VCaP (cell line): Measurements from ENCODE around the gene SP2.

Source experiments
- H3K27ac ChIP-seq: fragments of 450-650 bp; 2 replicates; pipeline ENCODE4 v1.5.1; 2017
- TF ChIP-seq, protein P1 (sequence below): fragments of 450-650 bp; conservative IDR thresholded peaks from 2 replicates; pipeline ENCODE4 v1.5.1; 2017; ENCODE audit warnings: mild to moderate bottlenecking, moderate library complexity

Gene SP2

DNA sequence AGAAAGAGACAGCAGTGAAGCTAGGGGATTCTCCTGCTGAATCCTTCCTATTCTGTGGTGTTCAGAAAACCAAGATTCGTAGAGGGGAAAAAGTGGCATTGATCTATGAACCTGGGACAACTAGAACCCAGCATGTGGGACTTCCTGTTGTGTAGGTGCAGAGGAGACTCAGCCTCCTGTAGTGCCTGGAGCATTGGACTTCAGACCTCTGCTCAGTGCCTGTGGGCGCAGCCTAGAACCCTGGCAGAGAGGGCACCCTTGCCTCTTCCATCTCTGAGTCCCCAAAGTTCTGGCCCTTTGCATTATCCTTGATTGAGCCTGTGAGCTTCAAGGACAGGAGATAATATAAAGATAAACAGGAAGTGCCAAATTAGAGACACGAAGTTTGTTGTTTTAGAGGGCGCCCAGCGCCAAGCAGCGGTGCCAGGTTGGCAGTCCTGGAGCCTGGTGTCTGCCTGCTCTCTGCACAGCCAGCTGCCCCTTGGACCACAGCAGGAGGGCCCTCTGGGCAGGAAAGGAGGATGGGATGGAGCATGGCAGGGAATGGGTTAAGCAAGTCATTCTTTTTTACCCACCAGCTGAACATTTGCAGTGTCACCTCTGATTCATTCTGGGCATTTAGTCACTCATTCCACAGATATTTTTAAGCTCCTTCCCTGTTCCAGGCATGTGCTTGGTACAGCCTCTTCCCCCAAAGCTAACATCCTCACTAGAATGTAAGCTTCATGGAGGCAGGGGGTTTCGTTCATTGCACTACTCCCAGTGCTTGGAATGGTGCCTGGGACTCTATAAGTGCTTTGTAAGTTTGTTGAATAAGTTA is 33.2 kb upstream of the SP2 start:
- H3K27ac ChIP-seq = no peak overlapping the region; the same call in 1 of the 2 replicates
- TF ChIP-seq, protein P1, sequence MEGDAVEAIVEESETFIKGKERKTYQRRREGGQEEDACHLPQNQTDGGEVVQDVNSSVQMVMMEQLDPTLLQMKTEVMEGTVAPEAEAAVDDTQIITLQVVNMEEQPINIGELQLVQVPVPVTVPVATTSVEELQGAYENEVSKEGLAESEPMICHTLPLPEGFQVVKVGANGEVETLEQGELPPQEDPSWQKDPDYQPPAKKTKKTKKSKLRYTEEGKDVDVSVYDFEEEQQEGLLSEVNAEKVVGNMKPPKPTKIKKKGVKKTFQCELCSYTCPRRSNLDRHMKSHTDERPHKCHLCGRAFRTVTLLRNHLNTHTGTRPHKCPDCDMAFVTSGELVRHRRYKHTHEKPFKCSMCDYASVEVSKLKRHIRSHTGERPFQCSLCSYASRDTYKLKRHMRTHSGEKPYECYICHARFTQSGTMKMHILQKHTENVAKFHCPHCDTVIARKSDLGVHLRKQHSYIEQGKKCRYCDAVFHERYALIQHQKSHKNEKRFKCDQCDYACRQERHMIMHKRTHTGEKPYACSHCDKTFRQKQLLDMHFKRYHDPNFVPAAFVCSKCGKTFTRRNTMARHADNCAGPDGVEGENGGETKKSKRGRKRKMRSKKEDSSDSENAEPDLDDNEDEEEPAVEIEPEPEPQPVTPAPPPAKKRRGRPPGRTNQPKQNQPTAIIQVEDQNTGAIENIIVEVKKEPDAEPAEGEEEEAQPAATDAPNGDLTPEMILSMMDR = no peak

DNA sequence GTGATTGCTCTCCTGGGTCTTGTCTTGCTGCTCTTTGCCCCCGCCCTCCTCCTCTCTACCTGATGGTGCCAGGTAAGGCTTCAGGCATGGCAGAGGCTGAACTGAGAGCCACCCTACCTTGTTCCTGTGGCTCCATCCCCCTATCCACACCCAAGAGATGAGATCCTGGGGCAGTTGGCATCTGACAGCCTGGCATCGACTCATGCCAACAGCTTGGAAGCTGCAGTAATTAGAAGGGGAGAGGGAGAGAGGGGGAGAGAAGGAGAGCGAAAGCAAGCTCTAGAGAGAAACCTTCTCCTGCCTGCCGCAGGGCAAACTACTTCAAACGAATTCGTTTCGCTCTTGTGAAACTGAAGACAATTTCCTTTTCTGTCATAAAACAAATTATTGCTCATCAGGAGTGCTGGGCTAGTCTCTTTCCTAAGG is 31.2 kb upstream of the SP2 start:
- TF ChIP-seq, protein P1 = no peak
- no peak overlapping the region for H3K27ac ChIP-seq

DNA sequence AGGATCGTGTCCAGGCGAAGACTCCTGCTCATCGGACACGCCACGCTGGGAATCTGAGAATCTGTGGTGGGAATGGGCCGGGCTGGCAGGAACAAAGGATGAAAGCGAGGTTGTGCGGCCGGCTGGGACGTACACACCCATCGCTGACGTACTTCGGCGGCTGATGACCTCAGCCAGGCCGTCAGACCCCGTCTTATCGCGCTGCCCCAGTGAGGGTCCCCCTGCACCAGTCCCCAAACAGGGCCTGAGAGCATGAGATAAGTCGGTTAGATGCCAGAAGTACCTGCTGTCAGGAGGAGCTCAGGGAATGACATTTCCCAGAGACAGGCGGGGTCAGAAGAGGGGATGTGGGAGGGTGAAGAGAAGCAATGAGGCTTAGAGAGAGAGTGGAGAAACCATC is 29.1 kb upstream of the SP2 start:
- TF ChIP-seq, protein P1 = no peak
- no peak overlapping the region for H3K27ac ChIP-seq

DNA sequence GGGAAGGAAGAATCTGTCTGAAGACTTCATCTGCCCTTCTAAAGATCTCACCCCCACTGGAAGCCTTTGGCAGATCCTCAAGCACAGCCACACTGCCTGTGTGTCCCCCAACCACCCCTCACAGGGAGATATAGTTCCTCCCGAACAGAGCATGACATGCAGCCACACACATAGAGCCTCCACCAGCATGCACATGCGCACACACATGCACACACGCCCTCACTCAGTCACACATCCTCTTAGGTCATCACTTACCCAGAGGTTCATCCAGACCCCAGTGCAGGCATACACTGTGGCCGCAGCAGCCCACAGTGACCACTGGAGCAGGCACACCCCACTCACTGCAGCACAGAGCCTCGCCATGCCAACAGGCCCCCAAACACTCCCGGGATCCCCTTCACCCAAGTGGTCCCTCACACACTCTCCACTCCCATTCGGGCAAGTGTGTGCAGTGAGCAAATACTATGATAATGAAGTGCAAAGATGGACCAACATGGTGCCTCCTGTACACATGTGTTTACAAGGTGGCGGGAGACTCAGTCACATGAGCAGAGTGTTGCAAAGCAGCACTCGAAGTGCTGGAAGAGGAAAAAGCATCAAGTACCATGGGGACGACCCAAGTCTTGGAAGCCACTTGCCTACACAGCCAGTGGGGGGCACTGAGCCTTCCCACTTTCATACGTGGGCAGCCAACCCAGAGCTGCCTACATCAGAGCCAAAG is 28.1 kb upstream of the SP2 start:
- TF ChIP-seq, protein P1 = no peak
- H3K27ac ChIP-seq = no peak overlapping the region

DNA sequence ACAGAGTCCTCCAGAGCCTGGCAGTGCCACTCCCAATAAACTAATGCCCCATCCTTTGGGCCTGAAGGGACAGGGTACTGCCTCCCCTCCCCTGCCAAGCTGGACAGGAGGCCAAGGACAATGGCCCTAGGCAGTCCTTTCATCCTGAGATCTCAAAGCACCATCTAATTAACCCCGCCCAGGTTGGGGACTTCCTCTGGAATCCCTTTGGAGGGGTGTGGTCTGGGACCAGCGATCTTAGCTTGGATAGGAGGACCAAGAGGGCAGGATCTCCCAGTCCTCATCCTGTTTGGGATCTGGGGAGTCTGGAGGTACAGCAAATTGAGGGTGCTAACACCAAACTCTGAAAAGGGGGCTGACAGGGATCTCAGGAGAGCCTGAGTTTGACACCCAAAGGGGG is 26.9 kb upstream of the SP2 start:
- H3K27ac ChIP-seq = no peak overlapping the region
- TF ChIP-seq, protein P1 = no peak

DNA sequence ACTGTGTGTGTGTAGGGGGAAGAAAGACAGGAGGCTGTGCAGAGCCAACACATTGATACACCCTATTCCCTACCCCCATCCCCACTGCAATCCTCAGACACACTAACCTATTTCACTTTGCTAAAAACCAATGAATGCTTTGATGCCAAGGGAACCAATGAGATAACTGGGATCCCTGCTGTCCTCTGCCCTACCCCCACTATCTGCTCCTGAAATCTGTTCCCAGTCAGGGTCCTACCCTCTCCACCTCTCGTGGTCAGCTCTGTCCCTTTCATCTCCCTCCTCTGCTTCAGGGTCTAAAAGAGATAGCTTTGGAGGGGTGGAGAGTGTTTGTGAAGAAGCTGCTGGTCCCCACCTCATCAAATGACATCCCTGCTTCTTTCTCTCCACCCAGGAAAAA is 26.0 kb upstream of the SP2 start:
- H3K27ac ChIP-seq = no peak overlapping the region
- TF ChIP-seq, protein P1 = no peak

DNA sequence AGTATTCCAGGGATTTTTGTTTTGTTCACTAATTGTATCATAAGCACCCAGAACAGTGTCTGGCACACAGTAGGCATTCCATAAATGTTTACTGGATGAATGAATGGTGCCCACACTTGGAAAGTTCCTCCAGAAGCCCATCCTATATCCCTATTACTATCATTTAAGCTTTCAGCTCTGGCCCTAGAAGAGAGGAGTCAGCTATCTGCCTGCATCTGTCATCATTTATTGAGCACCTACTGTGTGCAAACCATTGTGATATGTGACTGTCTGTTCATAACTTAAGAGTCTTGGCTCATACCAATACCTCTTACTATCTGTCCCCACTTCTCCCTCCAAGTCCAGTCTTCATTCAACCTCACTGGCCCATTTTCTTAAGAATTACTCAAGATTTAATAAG is 25.0 kb upstream of the SP2 start:
- TF ChIP-seq, protein P1 = no peak
- no peak overlapping the region for H3K27ac ChIP-seq
